GM19438 (cell line): Measurements from ENCODE around the gene VMP1.
"Not testable (repeated sequence)": the region's sequence is repeated elsewhere in the genome, so short reads cannot be mapped to it uniquely, and the experiment has no call there.

Experiments
- ATAC-seq: cut with Tn5 transposase; IDR thresholded peaks from one replicate; pipeline ENCODE4 v1.9.1; 2021; ENCODE audit warnings: low read depth; ENCODE audit not compliant: unreplicated experiment

Gene VMP1

GRCh38 chr17:59775786-59776350 lies 68.4 kb downstream of the VMP1 start:
- no peak for ATAC-seq

GRCh38 chr17:59776577-59776976 lies 69.1 kb downstream of the VMP1 start:
- no peak for ATAC-seq

- ATAC-seq: no peak
These were observed 69.6 kb downstream of the VMP1 start for GRCh38 chr17:59777033-59777432.

- ATAC-seq: no peak
These were observed 71.5 kb downstream of the VMP1 start for GRCh38 chr17:59778996-59779395.

GRCh38 chr17:59779521-59779920 lies 72.1 kb downstream of the VMP1 start:
- no peak for ATAC-seq

GRCh38 chr17:59780548-59780947 lies 73.1 kb downstream of the VMP1 start:
- not testable (repeated sequence) for ATAC-seq

GRCh38 chr17:59783221-59784047 lies 76.0 kb downstream of the VMP1 start:
- ATAC-seq: no peak

GRCh38 chr17:59785091-59785799 lies 77.8 kb downstream of the VMP1 start:
- no peak for ATAC-seq

GRCh38 chr17:59786213-59786535 lies 78.7 kb downstream of the VMP1 start:
- ATAC-seq: no peak

- peak; percentile 88 for ATAC-seq
These were observed 79.3 kb downstream of the VMP1 start for GRCh38 chr17:59786536-59787319.

- ATAC-seq: not testable (repeated sequence)
These were observed 82.4 kb downstream of the VMP1 start for GRCh38 chr17:59789849-59790248.

- ATAC-seq: not testable (repeated sequence)
These were observed 83.0 kb downstream of the VMP1 start for GRCh38 chr17:59790418-59790817.

GRCh38 chr17:59790910-59791309 lies 83.5 kb downstream of the VMP1 start:
- no peak for ATAC-seq

- no peak for ATAC-seq
These were observed 84.4 kb downstream of the VMP1 start for GRCh38 chr17:59791603-59792457.

- not testable (repeated sequence) for ATAC-seq
These were observed 85.0 kb downstream of the VMP1 start for GRCh38 chr17:59792458-59792823.

GRCh38 chr17:59793205-59793604 lies 85.8 kb downstream of the VMP1 start:
- no peak for ATAC-seq

GRCh38 chr17:59796138-59796537 lies 88.7 kb downstream of the VMP1 start:
- ATAC-seq: no peak

- no peak for ATAC-seq
These were observed 89.3 kb downstream of the VMP1 start for GRCh38 chr17:59796785-59797205.

GRCh38 chr17:59798111-59798510 lies 90.7 kb downstream of the VMP1 start:
- ATAC-seq: no peak

GRCh38 chr17:59800530-59800942 lies 93.1 kb downstream of the VMP1 start:
- no peak for ATAC-seq
